Activated CD8-positive, alpha-beta memory T cell treated with anti-CD3 and anti-CD28 coated beads for 48 hours (primary cell): ENCODE measurements around the gene BARHL1.

ENCODE experiments used
- DNase-seq, 3 experiments: peaks; one replicate each; pipeline ENCODE4 v3.0.0-alpha.2; 2020; ENCODE audit warnings: low read depth in 2 of 3, low spot score in 2 of 3

BARHL1 gene

DNA sequence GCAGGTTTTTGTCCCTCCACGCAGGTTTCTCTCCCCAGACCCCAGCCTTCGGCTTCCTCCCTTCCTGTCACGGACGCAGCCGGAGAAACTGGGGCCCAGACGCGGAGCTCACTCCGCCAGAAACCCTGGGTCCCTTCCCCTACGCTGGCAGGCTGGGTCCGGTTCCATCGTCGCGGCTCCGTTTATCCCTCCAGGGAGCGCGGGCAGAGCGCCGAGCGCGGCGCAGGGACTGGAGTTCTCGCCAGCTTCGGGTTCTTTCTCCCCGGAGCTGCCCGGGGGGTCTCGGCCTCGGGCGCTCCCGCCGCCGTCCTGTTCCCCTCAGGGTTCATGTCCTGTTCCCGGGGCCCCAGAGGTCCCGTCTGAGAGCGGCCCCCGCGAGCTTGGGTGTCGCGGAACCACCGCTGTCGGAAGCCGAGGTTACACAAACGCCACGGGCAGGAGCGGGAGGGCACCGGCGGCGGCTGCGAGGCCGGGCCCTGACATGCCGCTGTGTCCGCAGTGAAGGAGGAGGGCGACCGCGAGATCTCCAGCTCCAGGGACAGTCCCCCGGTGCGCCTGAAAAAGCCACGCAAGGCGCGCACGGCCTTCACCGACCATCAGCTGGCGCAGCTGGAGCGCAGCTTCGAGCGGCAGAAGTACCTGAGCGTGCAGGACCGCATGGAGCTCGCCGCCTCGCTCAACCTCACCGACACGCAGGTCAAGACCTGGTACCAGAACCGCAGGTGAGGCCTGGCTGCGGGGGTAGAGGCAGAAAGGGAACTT, 4.6 kb downstream of the BARHL1 start:
- no peak for DNase-seq

DNA sequence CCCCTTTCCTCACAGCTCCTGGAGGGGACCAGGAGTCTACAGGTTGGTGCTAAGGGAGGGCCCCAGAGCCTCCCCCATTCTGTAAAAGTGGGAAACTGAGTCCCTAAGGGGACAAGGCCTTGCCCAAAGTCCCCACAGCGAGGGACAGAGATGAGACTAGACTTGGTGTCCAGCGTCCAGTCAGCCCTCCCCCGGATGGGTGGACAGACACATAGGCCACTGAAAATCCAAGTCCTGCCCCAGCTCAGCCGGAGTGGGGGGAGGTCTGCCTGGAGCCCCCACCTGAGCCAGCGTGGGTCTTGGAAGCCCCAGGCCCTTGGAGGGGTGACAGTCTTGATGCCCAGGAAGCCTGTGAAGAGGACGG, 5.2 kb downstream of the BARHL1 start:
- no peak for DNase-seq

DNA sequence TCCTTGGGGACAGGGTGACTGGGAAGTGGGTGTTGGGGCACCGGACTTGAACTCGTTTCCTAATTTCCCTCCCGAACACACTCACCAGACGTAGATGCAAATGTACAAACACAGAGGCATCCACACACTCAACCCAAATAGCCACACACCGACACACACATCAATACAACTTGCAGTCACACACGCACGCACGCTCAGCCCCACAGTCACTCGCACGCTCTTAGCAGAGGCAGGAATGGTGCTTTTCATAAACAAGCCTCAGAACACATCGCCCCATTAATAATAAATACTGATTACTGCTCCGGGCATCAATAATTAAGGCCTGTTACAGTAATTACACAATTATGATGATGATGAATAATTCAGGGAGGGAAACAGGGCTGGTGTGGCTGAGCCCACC, 5.7 kb downstream of the BARHL1 start:
- no peak for DNase-seq

DNA sequence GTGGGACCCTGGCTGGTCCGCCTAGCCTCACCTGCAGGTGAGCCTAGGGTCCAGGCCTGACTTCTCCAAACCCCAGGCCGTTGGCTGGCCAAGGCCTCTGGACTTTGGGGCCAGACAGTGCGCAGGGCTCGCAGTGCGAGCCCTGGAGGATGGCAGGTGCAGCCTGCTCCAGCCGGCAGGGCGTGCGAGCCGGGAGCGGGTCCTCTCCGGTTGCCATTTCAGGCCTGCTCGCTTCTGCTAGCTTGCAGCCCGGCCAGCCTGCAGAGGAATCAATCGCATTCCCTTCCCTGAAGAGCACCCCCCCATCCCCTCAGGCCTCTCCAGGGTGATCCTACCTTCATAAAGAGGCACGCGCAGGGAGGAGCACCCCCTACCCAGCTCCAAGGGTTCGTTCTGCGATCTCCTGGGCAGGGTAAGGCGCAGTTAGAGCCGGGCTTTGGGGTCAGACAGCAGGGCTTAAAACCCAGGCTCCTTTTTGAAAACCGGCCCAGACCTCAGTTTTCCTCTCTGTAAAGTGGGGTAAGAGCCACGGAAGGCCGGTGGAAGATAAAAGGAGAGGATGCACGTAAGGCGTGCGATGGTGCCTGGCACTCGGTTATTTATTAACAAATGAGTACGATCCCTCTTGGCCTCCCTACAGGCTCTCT, 6.2 kb downstream of the BARHL1 start:
- no peak for DNase-seq

DNA sequence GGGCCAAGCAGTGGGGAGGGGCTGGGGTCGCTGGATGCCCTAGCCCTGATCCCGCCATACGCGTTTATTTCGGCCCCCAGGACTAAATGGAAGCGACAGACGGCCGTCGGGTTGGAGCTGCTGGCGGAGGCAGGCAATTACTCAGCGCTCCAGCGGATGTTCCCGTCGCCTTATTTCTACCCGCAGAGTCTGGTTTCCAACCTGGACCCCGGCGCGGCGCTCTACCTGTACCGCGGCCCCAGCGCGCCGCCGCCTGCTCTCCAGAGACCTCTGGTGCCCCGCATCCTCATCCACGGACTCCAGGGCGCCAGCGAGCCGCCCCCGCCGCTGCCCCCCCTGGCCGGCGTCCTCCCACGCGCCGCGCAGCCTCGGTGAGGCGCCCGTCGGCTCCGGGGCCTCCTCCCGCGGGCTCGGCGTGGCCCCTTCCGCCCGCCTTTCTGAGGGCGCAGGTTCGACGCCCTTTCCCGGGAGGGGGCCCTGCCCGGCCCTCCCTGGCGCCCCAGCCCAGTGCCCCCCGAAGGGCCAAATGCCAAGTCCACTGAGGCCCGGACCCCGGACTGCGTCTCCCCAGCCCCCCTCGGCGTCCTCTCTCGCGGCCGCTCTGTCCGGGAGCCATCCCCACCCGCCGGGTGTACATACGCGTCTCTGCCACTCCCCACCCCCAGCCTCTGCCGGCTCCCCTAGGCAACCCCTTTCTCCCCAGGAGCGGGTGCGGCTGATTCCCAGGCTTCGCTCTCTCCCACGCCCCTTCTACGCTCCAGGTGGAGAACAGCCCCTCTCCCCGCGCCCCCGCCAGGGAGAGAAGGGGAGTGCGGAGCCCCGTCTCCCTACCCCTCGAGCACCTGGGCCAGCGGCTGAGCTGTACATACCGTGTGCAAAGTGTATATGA, 7.0 kb downstream of the BARHL1 start:
- no peak for DNase-seq

DNA sequence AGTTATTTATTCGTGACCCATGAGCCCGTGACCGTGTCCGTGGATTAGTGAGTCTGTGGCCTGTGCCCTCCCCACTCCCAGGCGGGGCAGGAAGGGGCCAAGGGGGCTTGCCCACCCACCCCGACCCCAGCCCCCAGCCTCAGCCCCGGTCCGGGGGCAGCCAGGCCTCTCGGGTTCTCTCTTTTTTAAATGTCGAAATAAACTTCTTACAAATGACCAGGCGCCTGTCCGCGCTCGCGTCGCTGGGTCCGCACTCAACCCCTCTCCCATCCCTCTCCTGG, 7.6 kb downstream of the BARHL1 start:
- no peak for DNase-seq

DNA sequence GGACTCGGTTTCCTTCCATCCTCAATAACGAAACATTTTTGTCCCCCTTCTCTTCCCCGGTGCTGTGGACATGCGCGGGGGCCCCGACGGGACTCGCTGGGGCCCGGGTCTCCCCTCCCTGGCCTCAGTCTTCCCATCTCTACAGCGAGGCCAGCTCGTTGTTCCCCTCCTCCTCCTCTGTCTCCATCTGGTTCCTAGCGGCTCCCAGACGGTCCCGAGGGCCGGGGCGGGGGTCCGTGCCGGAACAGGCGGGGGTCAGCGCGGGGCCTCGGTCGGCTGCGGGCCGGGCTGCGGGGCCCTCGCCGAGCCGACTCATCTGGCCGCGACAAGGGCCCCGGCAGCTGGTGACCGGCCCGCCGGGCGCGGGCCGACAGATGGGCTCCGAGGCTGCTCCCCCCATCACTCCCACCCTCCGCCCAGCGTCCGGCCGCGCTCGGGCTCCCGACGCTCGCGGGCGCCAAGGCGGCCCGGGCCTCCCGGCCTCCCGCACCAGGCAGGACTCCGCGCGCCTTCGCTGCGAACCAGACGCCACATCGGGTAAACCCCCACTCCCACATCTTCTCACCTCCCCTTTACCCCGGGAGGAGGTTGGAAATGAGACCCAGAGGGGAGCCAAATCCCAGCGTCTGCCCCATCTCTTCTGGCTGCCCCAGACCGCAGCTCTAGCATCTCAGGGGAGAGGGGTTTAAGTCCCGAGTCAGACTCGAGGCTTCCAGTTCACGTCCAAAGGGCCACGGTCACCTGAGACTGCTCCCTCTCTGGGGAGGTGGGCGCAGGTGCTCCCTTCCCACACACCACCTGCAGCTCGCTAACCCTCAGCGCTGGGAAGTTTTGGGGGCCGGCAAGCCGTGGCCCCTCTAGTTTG, 8.1 kb downstream of the BARHL1 start:
- DNase-seq: no peak

DNA sequence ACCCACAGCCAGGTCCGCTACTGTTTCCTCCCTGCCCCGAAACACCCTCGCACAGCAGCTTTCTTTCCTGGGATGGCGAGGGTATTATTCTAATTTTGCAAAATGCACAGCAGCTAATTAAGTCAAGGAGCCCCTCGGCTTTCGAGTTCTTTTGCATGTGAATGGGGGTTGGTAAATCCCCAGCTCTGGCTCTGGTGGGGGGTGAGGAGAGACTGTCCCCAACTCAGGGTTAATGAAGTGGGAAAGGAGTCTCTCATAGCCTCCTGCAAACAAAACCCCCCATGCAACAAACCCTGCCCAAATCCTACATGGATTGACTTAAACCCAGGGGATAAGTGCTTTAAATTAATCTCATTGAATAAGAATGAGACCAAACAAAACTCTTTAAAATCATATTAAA, 8.8 kb downstream of the BARHL1 start:
- DNase-seq: no peak

DNA sequence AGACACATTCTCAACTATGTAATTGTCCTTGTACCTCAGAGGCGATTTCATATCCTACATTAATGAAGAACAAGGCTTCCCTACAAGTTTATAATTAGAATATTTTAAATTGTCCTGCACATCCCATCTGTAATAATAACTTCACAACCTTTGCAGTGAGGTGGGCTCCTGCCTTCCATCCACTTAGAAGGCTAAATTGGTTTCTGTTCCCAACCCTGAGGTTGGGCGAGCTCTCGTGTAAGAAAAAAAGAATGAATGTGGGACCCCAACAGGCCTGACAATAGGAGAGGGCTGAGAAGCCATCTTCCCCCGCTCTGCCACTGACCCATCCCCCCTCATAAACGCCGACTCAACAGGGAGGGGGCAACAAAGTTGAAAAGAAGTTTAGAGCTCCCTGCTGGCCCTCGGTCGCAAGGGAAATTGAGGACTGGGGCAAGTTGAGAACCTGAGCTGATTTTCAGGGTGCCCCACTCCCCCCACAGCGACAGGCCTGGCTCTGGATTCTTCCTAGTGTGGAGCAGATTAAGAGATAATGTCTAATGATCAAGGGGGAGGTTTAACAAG, 9.4 kb downstream of the BARHL1 start:
- DNase-seq: no peak

DNA sequence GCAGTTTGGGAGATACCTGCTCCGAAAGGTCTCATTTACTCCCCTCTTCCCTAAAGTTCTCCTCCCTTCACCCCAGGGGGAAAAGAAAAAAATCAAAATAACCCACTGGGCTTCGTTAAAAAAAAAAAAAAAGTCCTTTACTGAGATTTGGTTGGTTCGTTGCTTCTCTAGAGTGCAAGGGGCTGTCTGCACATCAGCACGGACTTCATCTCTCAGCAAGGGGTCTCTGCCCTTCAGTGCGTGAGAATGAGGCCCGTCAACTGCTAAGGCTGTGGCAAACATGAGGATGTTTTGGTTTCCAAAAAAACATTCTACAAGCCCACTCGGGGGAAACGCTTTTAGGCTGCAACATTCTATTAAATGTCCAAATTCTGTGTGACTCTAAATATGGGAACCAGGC, 10.0 kb downstream of the BARHL1 start:
- DNase-seq: no peak

DNA sequence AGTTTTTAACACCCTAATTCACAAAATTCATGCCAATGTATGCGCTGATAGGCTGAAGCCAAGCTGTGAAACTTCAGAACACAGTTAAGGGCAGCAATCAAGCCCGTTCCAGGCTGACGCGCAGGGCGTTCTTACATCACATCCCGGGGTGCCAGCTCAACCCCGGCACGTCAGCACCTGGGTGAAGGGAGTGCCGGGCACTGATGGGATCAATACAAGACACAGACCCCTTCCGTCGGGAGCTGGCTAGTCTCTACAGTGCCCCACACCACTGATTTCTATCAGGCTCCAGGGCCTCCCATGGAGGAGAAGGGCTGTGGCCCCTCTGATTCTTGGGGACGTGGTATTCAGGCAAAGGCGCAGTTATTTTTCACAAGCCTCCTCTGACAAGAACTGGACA, 12.0 kb downstream of the BARHL1 start:
- DNase-seq: no peak

DNA sequence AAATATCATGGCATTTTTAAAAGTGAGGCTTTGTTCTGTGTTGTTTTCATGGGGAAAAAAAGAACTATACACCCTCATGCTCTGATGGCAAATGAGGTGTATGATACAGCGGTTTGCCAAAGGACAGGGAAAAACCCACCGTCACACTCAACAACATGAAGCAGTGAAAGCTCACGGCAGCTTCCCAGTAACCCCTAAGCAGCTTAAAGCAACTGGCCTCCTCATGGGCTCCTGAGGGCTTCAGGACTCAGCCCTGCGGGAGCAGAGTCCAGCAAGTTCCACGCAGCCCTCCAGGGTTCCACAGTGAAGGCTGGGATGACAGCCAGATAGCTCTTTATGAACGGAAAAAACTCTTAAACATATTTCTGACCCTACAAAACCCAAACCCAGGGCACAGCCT, 12.9 kb downstream of the BARHL1 start:
- DNase-seq: no peak

DNA sequence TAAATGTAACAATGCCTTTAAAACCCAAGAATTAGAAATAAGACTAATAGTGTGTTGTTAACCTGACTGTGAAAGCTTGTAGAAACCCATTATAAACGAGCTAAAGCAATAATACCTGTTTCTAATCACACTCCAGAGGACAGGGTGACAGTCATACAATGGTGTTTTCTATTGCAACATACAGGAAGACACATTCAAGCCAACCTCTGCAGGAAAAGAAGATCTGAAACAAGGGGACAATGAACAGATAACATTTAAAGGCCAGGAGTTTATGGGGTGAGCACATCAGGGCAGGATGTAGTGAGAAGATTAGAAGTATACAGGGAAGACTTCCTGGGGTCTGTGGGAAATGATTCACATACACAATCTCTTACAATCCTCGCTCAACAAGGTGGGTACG, 13.8 kb downstream of the BARHL1 start:
- no peak for DNase-seq

DNA sequence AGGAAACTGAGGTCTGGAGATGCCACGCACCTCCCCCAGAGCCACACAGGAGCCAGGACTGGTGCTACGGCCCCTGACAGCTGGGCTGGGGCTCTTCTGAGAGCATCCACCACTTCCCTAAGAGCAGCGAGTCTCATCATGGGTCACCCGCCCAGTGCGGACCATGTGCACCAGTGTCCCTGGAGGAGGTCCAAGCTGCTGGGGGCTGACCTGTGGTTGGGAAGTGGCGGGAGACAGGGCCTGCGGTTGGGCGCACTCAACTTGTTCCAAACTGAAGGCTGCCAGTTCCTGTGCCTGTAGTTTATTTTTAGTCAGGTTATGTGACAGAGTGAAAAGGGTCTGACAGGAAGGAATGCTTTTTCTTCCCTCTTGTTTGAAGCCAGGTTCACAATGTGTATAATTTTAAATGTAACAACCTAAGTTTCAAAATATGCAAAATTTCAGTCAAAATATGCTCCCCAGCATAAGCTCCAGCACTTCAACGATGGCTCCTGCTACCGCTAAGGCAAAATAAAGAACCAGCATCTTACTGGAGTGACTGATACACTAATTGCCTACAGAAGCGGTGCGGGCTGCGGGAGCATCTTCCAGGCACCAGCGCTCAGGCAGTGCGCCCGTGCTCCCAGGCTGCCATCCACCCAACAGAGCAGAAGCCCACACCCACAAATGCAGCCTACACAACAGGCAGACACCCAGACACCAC, 14.8 kb downstream of the BARHL1 start:
- no peak for DNase-seq

DNA sequence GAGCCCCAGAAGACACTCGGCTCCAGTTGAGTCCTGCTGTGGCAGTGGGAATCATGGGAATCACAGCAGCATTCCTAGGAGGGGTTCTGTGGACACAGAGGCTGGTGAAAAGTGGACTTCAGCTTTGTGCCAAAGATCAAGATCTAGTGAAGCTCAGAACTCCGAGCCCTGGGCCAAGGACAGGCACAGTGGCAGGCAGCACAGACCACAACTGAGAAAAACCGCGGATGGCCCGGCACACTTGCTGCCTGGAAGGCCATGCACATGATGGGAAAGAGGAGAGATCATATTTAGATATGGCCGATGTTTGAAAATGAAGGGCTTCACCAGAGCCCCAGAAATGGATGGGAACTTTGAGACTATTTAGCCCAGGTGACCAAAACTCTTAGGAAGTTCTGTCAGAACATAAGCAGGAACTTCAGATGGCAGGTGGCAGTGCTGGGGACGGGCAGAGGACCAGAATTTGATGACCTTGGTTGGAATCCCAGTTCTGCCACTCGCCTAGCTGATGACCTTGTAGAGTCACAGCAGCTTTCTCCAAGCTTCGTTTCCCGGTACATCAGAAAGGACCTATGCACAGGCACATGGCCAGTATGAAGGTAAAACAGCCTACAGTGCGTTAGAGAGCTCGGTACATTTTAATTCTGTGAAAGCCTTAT, 18.0 kb downstream of the BARHL1 start:
- no peak for DNase-seq

DNA sequence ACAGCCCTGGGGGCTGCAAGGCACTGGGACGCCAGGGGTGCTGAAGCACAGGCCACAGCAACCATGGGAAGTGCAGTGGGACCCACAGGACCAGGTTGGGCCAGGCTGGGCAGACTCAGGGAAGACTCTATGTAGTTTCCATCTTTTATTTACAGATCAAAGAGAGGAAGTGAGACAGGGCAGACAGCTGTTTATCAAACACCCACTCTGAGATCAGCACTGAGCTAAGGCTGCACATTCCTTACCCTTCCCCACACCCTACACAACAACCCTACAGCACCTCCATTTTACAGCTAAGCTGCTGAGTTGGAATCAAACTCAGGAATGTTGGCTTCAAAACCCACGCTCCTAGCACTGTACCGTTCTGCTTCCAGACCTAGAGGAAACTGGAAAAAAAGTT, 19.8 kb downstream of the BARHL1 start:
- DNase-seq: no peak

DNA sequence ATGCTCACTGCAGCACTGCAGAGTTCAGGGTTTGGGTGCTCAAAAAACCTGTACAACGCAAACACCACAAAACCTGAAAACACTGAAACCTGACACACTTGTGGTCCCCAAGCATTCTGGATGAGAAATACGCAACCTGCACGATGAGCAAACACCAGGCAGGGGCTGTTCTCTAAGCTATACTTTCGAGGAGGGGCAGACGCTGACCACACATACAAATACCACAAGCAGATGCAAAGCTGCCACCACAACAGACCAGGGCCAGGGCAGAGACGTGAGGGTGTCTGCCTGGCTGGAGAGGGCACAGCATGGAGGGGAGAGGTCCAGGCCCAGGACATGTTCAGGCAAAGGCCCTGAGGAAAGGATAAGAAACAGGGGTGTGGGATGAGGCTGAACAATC, 23.0 kb downstream of the BARHL1 start:
- DNase-seq: no peak

DNA sequence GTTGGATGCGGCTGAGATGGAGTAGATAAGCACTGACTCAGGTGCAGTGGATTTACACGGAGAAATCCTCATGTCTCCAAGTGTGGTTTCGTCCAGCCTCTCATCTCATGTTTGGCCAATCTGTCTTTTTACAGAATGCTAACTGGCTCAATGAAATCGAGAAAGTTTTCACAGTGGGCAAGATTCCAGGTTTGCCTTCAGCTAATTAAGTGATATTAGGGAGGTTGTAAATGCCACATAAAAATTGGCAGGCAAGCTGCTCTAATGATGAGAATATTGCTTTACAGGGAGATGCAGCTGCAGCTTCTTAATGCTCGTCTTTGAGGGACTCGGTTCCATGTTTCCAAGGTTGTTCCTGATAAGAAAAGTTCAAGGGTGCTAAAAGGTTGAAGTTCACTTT, 23.7 kb downstream of the BARHL1 start:
- no peak for DNase-seq

DNA sequence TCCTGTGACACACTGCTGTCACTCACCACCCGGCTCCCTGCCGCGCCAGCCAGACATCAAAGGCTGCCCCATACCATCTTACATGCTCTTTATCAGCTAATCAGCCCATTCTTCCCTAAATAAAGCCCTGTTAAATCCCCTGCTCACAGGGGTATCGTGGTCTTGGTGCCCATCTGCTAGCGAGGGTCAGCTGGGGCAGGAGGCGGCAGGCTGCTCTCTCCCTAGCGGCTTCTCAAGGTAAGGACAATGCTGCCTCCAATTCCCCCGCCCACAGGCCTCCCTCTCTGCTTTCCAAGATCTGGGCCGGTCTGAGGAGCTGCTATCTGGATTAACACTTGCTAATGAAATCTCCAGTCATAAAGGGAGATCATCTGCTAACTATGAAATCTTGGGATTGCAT, 26.8 kb downstream of the BARHL1 start:
- DNase-seq: no peak

DNA sequence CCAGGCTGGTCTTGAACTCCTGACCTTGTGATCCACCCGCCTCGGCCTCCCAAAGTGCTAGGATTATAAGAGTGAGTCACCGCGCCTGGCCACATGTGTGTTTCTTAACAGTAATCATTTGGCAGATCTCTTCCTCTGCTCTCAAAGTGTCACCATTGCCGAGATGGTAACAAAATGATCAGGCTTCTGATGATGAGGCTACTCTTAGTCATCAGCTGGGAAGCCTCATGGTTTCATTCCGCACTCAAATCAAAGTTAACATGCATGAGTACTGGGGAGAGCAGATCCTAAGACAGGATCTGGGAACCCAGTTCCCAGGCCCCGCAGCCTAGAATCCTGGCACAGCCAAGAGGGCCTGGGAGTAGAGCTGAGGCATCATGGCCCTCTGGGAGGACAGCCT, 27.4 kb downstream of the BARHL1 start:
- no peak for DNase-seq
